GM21723 (cell line): Measurements from ENCODE around the gene ACCS.
A peak's percentile ranks its signal among the peaks of the same experiment; 100 is the strongest.

Source experiments
- ATAC-seq: cut with Tn5 transposase; IDR thresholded peaks from one replicate; pipeline ENCODE4 v1.9.1; 2021; ENCODE audit warnings: mild to moderate bottlenecking, moderate library complexity; ENCODE audit not compliant: unreplicated experiment

The ACCS gene

DNA sequence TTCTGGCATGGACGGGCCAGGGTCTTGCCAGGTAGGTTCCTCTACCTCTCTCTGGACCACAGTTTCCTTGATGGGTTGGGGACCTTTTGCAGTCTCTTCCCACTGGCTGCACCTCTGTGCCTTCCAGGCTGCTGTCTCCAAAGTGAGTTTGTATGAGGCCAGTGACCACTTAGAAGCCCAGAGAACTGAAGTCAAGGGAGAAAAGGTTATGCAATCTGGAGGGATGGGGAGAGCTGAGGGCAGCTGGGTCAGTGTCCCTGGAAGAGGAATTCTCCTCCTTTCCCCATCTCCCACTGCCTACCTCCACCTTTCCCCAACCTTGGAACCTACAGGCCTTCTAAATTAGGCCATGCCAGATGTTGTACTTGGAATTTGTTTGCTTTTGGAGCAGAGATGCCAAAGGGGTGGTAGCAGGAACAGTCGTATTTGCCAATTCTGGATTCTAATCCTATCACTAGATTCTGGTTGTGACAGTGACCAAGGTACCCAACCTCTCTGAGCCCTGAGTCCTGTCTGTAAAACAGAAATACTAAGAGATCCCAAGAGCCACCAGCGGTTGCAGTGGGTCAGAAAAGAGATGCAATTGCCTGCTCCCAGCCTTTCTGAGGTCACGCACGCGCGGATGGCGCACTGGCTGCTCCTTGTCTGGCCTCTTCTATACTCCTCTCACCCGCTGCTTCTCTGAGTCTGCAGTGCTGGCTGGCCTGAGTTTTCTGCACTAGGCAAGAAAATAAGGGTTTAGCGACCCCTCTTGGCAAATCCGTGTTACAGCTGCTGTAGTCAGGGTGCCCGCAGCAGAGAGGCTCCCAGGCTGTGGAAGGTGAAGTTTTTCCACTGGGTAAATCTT lies 29.0 kb upstream of the ACCS start:
- ATAC-seq: peak; percentile 80

DNA sequence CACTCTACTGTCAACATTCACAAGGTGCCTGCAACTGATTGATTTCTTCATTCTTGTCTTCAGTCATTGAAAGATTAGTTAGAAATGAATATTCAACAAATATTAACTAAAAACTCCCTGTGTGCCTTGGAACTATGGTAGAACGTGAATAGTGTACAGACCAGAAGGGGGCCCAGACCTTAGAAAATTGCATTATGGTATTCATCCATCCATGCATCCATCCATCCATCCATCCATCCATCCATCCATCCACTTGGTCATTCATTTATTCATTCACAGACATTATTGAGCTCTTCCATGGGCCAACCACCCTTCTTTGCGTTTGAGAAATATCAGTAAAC lies 28.4 kb upstream of the ACCS start:
- ATAC-seq: no peak

DNA sequence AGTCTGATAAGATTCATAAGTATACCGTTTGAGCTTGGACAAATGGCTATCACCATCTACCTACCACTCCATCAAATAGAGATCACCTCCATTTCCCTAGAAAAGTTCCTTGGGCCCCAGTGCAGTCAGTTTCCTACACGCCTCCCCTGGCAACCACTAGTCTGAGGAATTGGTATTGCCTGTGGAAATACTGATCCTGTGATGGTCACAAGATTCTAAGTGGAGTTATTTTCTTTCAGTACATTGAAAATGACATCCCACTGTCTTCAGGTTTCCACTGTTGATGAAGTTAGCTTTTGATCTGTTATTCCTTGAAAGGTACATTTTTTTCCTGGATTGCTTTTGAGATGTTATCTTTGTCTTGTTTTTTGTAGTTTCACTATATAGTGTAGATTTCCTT lies 22.9 kb upstream of the ACCS start:
- no peak for ATAC-seq

DNA sequence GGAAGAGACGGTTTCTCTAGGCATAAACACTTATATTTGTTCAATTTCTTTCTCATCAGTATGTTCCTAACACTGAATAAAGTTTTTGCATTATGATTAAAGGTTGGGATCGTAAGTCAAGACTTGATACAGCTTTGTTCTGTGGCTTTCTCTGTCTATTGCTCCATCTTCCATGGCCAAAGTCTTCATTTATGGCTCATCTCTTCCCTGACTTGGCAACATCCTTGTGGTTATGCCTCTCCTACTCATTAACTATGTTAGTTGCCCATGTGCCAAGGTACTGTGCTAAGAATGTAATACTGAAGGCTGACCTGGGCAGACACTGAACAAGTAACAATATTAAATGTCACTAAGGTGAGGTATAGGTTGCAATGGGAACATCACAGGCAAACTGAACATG lies 19.9 kb upstream of the ACCS start:
- no peak for ATAC-seq

DNA sequence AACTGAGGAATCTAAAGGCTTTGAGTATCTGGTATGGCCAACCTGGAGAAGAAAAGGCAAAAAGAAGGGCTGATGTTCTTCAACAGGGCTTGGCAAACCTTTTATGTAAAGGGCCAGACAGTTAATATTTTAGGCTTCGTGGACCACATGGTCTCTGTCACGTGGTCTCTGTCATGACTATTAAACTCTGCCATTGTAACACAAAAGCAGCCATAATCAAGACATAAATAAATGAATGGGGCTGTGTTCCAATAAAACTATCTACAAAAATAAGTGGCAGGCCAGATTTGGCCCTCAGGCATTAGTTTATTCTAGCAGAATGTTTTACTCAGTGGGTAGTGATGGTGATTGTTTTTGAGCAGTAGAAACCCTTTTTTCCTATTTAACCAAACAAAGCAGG lies 18.8 kb upstream of the ACCS start:
- no peak for ATAC-seq

DNA sequence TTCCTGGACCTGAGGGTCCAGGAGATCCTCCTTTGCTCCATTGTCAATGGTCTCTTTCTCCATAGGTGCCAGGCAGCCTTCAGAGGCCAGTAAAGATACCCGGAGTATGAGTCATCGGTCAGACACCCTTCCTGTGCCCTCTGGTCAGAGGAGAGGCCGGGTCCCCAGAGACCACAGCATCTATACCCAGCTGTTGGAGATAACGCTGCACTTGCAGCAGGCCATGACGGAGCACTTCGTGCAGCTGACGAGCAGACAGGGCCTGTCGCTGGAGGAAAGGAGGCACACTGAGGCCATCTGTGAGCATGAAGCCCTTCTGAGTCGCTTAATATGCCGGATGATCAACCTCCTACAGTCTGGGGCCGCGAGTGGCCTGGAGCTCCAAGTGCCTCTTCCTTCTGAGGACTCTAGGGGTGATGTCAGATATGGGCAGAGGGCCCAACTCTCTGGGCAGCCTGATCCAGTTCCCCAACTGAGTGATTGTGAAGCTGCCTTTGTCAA lies 18.1 kb upstream of the ACCS start, which contains the start of gene ACCSL:
TSS of gene ACCSL (plus strand) at position 51 of the 501 bp plus-strand sequence. CDS start at position 107, 56 bp downstream.
- ATAC-seq: no peak

DNA sequence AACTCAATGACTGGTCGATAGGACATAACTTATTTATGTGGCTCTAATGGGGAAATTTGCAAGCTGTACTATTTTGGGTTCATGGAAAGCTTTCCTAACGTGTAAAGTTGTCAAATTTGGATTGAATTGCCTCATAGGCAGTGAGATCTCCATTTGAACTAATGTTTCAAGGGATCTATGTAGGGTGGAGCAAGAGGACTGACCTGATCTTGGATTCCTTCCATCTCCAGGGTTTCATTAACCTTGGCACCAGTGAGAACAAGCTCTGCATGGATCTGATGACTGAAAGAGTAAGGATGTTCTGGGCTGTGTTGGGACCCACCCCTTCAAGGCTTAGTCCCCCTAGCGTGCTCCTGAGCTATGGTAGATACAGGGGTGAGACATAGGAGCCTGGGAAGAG lies 16.2 kb upstream of the ACCS start:
- ATAC-seq: no peak

DNA sequence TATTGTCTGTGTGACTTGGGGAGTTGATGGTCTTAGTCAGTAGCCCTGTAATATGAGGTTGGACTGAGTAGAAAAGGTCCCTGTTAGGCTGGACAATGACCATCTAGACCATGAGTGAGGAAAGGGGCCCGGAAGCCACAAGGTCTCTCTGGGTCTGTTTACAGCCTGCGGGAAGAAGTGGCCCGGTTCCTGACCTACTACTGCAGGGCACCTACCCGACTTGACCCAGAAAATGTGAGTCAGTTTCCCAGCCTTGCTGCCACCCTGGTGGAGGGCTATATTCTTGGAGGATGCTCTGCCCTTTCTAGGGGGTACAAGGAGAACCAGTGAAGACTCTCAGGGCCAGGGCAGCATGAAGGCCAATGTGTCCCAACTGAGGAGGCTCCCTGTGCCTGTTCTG lies 14.9 kb upstream of the ACCS start:
- ATAC-seq: no peak

DNA sequence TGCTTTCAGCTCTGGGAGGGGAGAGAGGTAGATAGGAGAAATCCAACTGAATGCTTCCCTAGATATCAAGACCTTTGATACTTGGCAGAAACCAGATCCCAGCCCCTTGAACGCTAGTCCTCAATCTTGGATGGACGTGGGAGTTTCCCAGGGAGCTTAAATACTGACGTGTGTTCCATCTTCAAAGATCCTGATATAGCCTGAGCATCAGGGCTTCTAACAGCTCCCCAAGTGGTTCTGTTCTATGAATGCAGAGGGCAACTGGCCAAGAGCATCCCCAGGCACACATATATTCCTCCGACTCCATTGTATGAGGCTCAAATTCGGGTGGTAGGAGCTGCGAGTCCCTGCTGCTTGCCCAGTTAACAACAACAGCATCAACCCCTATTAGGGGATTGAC lies 8.7 kb upstream of the ACCS start:
- ATAC-seq: no peak

DNA sequence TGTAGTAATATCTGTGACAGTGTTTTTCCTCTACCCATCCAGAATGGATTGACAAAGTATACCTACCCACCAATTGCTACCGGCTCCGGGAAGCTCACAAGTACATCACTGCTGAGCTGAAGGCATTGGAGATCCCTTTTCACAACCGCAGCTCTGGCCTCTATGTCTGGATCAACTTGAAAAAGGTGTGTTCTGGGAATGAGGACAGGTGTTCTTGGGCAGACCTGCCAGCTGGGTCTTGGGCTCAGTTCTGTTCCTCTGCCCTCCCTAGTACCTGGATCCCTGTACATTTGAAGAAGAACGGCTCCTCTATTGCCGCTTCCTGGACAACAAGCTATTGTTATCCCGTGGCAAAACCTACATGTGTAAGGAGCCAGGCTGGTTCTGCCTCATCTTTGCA lies 7.8 kb upstream of the ACCS start:
- no peak for ATAC-seq

DNA sequence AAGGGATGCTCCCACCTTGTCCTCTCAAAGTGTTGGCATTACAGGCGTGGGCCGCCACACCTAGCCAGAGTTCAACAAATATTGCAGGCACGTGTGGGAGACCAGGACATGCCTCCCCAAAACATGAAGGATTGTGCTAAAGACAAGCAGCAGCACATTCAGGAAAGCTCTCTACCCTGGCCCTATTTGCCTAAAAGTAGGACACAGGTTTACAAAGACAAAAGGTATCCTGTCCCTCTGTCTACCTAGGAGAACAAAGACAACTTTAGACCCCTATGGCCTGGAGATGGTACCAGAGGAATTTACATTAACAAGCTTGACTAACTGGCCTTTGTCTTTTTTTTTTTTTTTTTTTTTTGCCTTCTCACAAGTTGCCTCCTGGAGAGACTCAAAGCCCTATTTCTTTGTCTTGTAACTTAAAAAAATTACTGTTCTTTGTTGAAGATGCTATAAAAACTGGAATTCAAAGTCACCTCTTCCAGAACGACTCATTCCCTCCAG lies 859 bp upstream of the ACCS start:
- ATAC-seq: no peak

DNA sequence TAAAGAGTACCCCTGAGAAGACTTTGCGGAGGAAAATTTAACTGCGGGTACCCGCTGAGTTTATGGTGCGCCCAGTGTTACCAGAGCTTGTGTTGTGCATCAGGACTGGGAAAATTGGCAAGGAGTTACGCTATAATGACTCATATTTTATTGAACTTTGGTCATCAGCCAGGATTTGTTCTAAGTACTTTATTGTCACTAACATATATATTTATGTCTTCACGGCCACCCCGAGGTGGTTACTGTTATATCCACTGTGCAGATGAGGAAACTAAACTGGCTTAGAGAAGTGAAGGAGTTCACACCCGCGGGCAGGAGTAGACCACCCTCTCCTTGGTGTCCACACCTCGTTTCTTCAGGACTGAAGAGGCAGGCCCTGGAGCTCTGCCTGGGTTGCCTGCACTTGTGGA lies 667 bp downstream of the ACCS start:
- ATAC-seq: no peak

DNA sequence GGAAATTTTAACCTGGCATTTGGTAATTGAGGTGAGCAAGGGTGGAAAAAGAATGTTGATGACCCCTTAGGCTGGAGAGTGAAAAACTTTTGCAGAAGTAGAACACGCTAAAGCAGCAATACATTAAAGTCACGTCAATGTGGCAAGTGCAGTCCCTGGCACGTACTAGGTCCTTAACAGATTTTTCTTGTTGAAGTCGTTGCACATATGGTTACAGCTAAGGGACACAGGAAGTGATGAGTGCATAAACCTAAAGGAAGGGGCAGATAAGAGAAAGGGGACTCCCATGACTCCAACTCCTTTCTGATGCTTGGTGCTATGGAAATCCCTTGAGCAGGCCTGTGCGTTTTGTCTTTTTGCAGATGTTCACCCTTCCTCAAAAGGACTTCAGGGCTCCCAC lies 1.2 kb downstream of the ACCS start:
- no peak for ATAC-seq

DNA sequence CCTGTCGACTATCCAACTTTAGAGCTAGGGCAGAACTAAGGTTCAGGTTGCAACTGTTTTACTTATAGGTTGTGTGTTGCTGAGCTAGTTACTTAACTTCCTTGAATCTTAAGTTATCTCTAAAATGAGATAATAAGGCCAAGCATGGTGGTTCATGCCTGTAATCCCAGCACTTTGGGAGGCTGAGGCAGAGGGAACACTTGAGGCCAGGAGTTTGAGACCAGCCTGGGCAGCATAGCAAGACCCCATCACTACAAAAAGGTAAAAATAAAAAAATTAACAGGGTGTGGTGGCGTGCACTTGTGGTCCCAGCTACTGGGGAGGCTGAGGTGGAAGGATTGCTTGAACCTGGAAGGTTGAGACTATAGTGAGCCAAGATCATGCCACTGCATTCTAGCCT lies 2.1 kb downstream of the ACCS start:
- ATAC-seq: no peak

DNA sequence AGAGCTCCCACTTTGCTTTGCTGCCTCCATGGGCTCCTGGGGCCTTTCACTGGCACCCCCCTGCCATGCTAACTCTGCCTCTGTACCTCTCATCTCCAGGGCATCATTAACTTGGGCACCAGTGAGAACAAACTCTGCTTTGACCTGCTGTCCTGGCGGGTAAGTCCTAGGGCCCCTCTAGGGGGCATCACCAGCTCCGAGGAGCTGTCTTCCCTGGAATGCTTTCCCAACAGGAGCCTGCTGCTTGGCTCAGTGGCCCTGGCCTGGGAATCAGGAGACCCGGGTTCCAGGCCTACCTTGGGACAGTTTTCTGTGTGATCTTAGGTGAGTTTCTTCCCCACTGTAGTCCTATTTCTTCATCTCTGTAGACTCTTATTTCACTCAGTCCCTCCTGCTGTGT lies 5.1 kb downstream of the ACCS start:
- no peak for ATAC-seq

DNA sequence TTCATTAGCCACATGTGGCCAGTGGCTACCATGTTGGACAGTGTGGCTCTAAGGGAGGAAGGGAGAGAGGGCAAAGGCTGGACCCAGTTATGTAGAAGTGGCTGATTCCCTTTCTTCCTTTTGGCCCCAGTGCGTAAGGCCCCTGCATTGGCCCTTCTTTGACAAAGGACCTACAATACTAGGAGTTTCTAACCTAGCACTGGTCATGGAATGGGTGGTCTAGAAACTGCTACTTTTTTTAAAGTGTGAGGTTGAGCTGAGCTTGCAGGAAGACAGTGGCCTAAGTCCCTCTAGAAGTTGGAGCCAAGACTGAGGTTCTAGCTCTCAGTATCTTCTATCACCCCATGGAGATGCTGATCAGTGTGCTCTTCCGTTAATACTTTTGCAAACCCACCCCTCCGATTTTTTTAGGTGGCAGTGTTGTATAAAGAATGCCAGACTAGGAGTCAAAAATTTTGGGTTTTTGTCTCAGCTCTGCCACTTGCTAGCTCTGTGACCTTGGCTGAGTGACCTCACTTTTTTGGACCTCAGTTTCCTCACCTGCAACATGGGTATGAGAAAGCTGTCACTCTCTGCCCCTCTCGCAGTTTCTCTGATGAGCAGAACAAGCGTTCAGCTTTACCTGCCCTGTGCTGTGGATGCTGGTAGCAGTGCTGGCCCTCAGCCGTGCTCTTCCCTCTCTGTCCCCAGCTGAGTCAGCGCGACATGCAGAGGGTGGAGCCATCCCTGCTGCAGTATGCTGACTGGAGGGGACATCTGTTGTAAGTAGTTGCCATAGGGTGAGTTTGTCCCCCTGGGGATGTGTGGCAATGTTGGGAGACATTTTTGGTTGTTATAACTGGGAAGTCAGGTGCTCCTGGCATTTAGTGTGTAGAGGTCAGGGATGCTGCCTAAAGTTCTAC lies 6.9 kb downstream of the ACCS start:
- ATAC-seq: no peak

DNA sequence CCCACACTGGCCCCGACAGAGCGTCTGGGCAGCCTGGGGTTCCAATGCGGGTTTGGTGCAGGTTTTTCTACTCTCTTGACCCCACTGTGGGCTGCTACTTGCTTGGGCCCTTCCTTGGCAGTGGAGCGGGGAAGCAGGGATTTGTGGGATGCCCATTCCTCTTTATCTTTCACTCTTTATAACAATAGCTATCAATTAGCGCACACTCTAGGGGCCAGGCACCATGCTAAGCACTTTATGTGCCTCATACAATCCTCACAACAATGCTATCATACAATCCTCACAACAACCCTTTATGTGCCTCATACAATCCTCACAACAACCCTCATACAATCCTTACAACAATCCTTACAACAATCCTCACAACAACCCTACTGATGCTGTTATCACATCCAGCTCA lies 12.7 kb downstream of the ACCS start:
- no peak for ATAC-seq

DNA sequence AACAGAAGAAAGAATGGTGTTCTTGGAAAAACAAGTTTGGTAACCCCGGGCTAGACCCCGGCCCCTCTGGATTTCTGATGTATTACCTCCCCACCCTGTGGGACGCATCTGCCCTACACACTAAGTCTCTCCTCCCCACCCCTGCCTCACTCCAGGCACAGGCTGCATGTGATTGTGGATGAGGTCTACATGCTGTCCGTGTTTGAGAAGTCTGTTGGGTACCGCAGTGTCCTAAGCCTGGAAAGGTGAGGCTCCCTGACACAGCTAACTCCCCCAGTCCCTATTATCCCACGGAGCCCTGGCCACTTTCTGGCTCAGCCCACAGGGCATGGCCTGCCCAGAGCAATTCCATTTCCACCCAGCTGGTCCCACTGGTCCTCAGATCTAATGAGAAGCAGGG lies 13.3 kb downstream of the ACCS start:
- ATAC-seq: no peak

DNA sequence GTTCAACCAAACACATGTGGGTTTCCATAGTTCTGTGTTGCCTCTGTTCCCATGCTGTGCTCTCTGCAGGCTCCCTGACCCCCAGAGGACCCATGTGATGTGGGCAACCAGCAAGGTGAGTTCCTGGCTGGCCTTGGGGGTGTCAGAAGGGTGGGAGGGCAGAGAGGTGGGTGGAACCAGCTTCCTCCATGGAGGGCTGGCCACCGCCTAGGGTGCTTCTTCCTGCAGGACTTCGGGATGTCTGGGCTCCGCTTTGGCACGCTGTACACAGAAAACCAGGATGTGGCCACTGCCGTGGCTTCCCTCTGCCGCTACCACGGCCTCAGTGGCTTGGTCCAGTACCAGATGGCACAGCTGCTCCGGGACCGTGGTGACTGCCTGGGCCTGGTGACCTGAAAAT lies 14.9 kb downstream of the ACCS start:
- ATAC-seq: no peak

DNA sequence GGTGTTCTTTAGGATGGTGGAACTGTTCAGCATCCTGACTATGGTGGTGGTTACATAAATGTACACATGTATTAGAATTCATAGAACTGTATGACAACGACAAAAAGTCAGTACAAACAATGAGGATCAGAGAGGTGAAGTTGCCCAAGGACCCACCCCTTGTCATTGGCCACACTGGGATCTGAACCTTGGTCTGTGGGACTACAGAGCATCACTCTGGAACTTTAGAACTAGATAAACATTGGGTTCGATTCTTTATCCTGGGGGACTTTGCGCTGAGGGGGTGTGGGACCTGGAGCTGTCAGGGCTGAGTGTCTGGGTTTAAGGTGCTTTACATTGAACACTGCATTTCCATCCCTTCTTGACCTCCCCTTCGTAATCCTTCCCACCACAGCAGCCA lies 16.6 kb downstream of the ACCS start:
- ATAC-seq: no peak

DNA sequence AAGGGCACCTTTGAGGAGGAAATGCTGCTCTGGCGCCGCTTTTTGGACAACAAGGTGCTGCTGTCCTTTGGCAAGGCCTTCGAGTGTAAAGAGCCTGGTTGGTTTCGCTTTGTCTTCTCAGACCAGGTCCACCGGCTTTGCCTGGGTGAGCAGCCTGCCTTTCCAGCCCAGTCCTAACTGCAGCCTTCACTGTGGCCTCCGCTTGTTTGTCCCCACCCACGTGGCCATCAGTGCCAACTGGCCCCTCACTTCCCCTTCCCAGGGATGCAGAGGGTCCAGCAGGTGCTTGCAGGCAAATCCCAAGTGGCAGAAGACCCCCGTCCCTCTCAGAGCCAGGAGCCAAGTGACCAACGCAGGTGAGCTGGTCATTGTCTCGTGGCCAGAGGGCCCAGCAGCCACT lies 17.4 kb downstream of the ACCS start:
- ATAC-seq: no peak

DNA sequence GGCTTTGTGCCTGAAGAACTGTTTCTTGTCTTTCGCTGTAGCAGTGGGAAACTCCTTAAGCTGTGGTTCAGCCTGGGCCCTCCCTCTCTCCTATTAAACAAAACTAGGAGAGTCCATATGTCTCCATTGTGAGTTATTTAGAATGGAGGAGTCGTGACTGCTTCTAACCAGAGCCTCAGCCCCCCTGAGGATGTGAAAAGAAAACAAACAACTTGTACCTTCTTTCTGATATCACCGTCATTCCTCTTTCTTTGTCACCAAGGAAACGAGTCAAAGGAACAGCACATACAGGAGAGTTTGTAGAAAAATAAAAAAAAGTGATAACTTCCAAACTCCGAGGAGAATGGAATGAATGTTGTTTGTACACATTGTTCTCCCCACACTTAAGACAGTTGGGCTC lies 17.8 kb downstream of the ACCS start:
- ATAC-seq: no peak
